Occipital lobe (tissue), 2 donors: Measurements from ENCODE around the gene FICD. TPM values are rescaled to one million over a fixed set of nuclear protein-coding genes. Genes with fewer than 3 reads are reported as not detected.
"Not testable (repeated sequence)": the region's sequence is repeated elsewhere in the genome, so short reads cannot be mapped to it uniquely, and the experiment has no call there.

Experiments used
- DNase-seq: peaks from one replicate; lab custom pipeline; 2025; lab: John Stamatoyannopoulos, UW
- total RNA-seq: library from RNA; depleted of rRNA; stranded (reverse); fragments of >200 nt; gene quantifications from one replicate; pipeline ENCODE4 v1.2.3, GENCODE V29; 2014

FICD gene
- total RNA-seq, 1 donor from 2014 or later = 5.0 TPM

GRCh38 chr12:108531929-108532848, 17.1 kb downstream of the FICD start:
- no peak for DNase-seq

GRCh38 chr12:108538146-108538545, 23.1 kb downstream of the FICD start:
- DNase-seq = no peak

GRCh38 chr12:108538616-108539195, 23.6 kb downstream of the FICD start:
- DNase-seq = no peak

GRCh38 chr12:108542320-108542719, 27.2 kb downstream of the FICD start:
- no peak for DNase-seq

GRCh38 chr12:108543652-108544051, 28.6 kb downstream of the FICD start:
- DNase-seq = no peak

GRCh38 chr12:108547686-108548085, 32.6 kb downstream of the FICD start:
- no peak for DNase-seq

- DNase-seq = no peak
These were observed 34.0 kb downstream of the FICD start for GRCh38 chr12:108548954-108549521.

- DNase-seq = no peak
These were observed 36.5 kb downstream of the FICD start for GRCh38 chr12:108551535-108551934.

GRCh38 chr12:108553799-108554198, 38.7 kb downstream of the FICD start:
- DNase-seq = no peak

GRCh38 chr12:108555383-108555782, 40.3 kb downstream of the FICD start:
- not testable (repeated sequence) for DNase-seq

- no peak for DNase-seq
These were observed 44.1 kb downstream of the FICD start for GRCh38 chr12:108559007-108559655.

- DNase-seq = no peak
These were observed 44.7 kb downstream of the FICD start for GRCh38 chr12:108559748-108560147.

- no peak for DNase-seq
These were observed 45.2 kb downstream of the FICD start for GRCh38 chr12:108560321-108560721.

GRCh38 chr12:108560752-108561719, 46.0 kb downstream of the FICD start, which contains the start of gene SART3:
Gene SART3, minus strand, starts transcription at chr12:108561173. Its CDS starts 19 bp downstream, at chr12:108561154.
- peak; percentile 69 for DNase-seq

GRCh38 chr12:108561852-108562347, 46.8 kb downstream of the FICD start:
- no peak for DNase-seq

GRCh38 chr12:108562348-108563135, 47.5 kb downstream of the FICD start, which contains the start of gene ISCU:
Gene ISCU, plus strand, starts transcription at chr12:108562596. Its CDS starts 27 bp downstream, at chr12:108562623.
- peak; percentile 96 for DNase-seq

- peak; percentile 54 for DNase-seq
These were observed 48.2 kb downstream of the FICD start for GRCh38 chr12:108563136-108563803.

- DNase-seq = no peak
These were observed 48.7 kb downstream of the FICD start for GRCh38 chr12:108563804-108564151.

GRCh38 chr12:108564724-108565123, 49.6 kb downstream of the FICD start:
- no peak for DNase-seq
